HepG2 (cell line): Measurements from ENCODE around the gene SERAC1. TPM values are rescaled to one million over a fixed set of nuclear protein-coding genes. Genes with fewer than 3 reads are reported as not detected.

Experiments
- ATAC-seq: fragments of 200-7000 bp; cut with Tn5 transposase; 3 replicates; pipeline ENCODE4 v1.9.1; 2020; ENCODE audit warnings: mild to moderate bottlenecking, moderate library complexity
- BruUV-seq: library from RNA; stranded (reverse); fragments of 400-500 nt; replicated peaks from 2 replicates; lab custom pipeline; 2021; lab: Mats Ljungman, UMichigan
- CTCF ChIA-PET: fragments of 300-600 bp; formaldehyde crosslinking; extraction: SDS; loops from one replicate; lab custom pipeline; 2021; ENCODE audit warnings: low total read pairs, inconsistent platforms, low intra/inter-chr PET ratio; lab: Yijun Ruan, JAX
- POLR2A ChIA-PET: fragments of 350-600 bp; sonication (Branson Sonifier 250); formaldehyde crosslinking; loops from one replicate; lab custom pipeline; 2020; ENCODE audit warnings: antibody characterized with exemption, inconsistent platforms; lab: Yijun Ruan, JAX
- DNase-seq: peaks from one replicate; pipeline ENCODE4 v3.0.0-alpha.2; 2015; ENCODE audit warnings: low spot score
- FAIRE-seq: peaks from 3 replicates; lab custom pipeline; 2011; peaks lifted over from hg19 to GRCh38; lab: Jason Lieb, UNC
- H2AFZ ChIP-seq: one replicate; pipeline ENCODE4 v1.6.1; 2011; ENCODE audit warnings: low read length, inconsistent platforms
- H3K27ac ChIP-seq: fragments of 300-600 bp; 3 replicates; pipeline ENCODE4 v1.8.0; 2011; ENCODE audit warnings: mixed run types, mild to moderate bottlenecking, mixed read lengths, low read length, inconsistent platforms; ENCODE audit not compliant: insufficient read depth; ENCODE audit errors: extremely low read length
- H3K27me3 ChIP-seq, 2 experiments: fragments of 200-600 bp in 1 of 2; 2 replicates in 1 of 2; 3 replicates in 1 of 2; pipeline versions ENCODE4 v1.6.0 to v1.8.0; 2011; ENCODE audit warnings: low read length in 2 of 2, mild to moderate bottlenecking in 2 of 2, moderate library complexity in 2 of 2, inconsistent platforms in 1 of 2; ENCODE audit not compliant: insufficient read depth in 2 of 2, control insufficient read depth in 1 of 2
- H3K36me3 ChIP-seq, 2 experiments: fragments of 200-600 bp in 1 of 2; replicated peaks in 1 of 2; 2 replicates in 1 of 2; 3 replicates in 1 of 2; pipeline versions ENCODE4 v1.5.1 to v1.8.0; 2011; ENCODE audit warnings: low read length in 2 of 2, inconsistent platforms in 1 of 2; ENCODE audit not compliant: insufficient read depth in 2 of 2, control insufficient read depth in 1 of 2
- H3K4me1 ChIP-seq: 2 replicates; pipeline ENCODE4 v1.5.1; 2012; ENCODE audit warnings: low read length, inconsistent platforms; ENCODE audit not compliant: insufficient read depth
- H3K4me2 ChIP-seq: 2 replicates; pipeline ENCODE4 v1.6.0; 2011; ENCODE audit warnings: low read depth, low read length, inconsistent platforms
- H3K4me3 ChIP-seq, 3 experiments: fragments of 200-600 bp in 1 of 3; sonication (generic), shearing (Covaris generic) in 1 of 3; replicated peaks in 1 of 3; 2 replicates each; pipeline ENCODE4 v1.5.1; 2011 to 2016; ENCODE audit warnings: low read length in 3 of 3, inconsistent platforms in 2 of 3, low read depth in 2 of 3, mild to moderate bottlenecking in 2 of 3, control low read depth in 1 of 3, mixed read lengths in 1 of 3; ENCODE audit not compliant: insufficient read depth in 1 of 3
- H3K79me2 ChIP-seq: one replicate; pipeline ENCODE4 v1.6.1; 2011; ENCODE audit warnings: low read length, inconsistent platforms; ENCODE audit not compliant: insufficient read depth
- H3K9ac ChIP-seq: 2 replicates; pipeline ENCODE4 v1.6.0; 2011; ENCODE audit warnings: mild to moderate bottlenecking, low read depth, low read length, inconsistent platforms; ENCODE audit not compliant: insufficient read depth
- H3K9me3 ChIP-seq: 2 replicates; pipeline ENCODE4 v1.5.1; 2012; ENCODE audit warnings: mild to moderate bottlenecking, low read length
- H4K20me1 ChIP-seq: 2 replicates; pipeline ENCODE4 v1.6.0; 2011; ENCODE audit warnings: inconsistent platforms, mild to moderate bottlenecking, low read length, moderate library complexity; ENCODE audit not compliant: insufficient read depth
- CBX5 ChIP-seq: sonication (generic); formaldehyde crosslinking; IDR thresholded peaks from 2 replicates; pipeline ENCODE4 v1.4.0; 2020; ENCODE audit warnings: missing genetic modification reagents, borderline replicate concordance
- HBP1 ChIP-seq: IDR thresholded peaks from 2 replicates; pipeline ENCODE4 v1.6.1; 2016; ENCODE audit warnings: low read depth, control low read depth
- HDAC2 ChIP-seq: sonication (generic); formaldehyde crosslinking; IDR thresholded peaks from 2 replicates; pipeline ENCODE4 v1.4.0; 2020; ENCODE audit warnings: missing genetic modification reagents
- KLF15 ChIP-seq: sonication (generic); formaldehyde crosslinking; IDR thresholded peaks from 2 replicates; pipeline ENCODE4 v1.8.1; 2023; ENCODE audit warnings: borderline replicate concordance, mild to moderate bottlenecking, inconsistent platforms, missing genetic modification reagents, mixed read lengths
- RBAK ChIP-seq: sonication (generic); formaldehyde crosslinking; IDR thresholded peaks from 2 replicates; pipeline ENCODE4 v1.5.1; 2020; ENCODE audit warnings: mild to moderate bottlenecking, missing genetic modification reagents
- RBM22 ChIP-seq: fragments of 200-400 bp; formaldehyde crosslinking; optimal IDR thresholded peaks from 2 replicates; pipeline ENCODE3; 2017; ENCODE audit warnings: mild to moderate bottlenecking, low read length, moderate library complexity
- RFX1 ChIP-seq: fragments of 450-650 bp; IDR thresholded peaks from 2 replicates; pipeline ENCODE4 v1.6.1; 2017
- ZC3H13 ChIP-seq: sonication (generic); formaldehyde crosslinking; IDR thresholded peaks from 2 replicates; pipeline ENCODE4 v1.8.1; 2023; ENCODE audit warnings: mild to moderate bottlenecking, missing genetic modification reagents, moderate library complexity
- ZNF704 ChIP-seq: sonication (generic); formaldehyde crosslinking; IDR thresholded peaks from 2 replicates; pipeline ENCODE4 v1.8.1; 2023; ENCODE audit warnings: mild to moderate bottlenecking, inconsistent platforms, moderate library complexity, missing genetic modification reagents, borderline replicate concordance
- WGBS: methylation state at CpG from one replicate; pipeline ENCODE4 v1.1.6; 2017; ENCODE audit warnings: low lambda C conversion rate; 5-methylcytosine and 5-hydroxymethylcytosine counted together
- in situ Hi-C: cut with HindIII; loops from 2 replicates; pipeline ENCODE4 v1.10.0; 2017; ENCODE audit warnings: low pct_unique_long_range_greater_than_20kb; ENCODE audit not compliant: extremely low pct_ligation_motif_present
- intact Hi-C: fragments of 100-400 bp; cut with micrococcal nuclease; formaldehyde crosslinking; loops from one replicate; pipeline ENCODE4 v1.10.0; 2022; ENCODE audit not compliant: unreplicated experiment
- polyA plus RNA-seq, 8 experiments: library from polyadenylated mRNA; depleted of rRNA in 3 of 8; stranded (reverse) in 7 of 8; unstranded in 1 of 8; fragments of >200 nt; fragmentation: Illumina TruSeq in 4 of 8; extraction: Trizol in 4 of 8; gene quantifications; 2 replicates each; pipeline versions ENCODE4 v1.2.1 to v1.2.3, GENCODE V29; 2011 to 2016; ENCODE audit warnings: low read depth in 4 of 8, missing spikeins in 1 of 8, mixed read lengths in 1 of 8; ENCODE audit not compliant: insufficient read depth in 1 of 8
- total RNA-seq, 5 experiments: library from RNA; depleted of rRNA; stranded (reverse); fragments of >200 nt; fragmentation: Illumina TruSeq; extraction: Trizol; gene quantifications; 2 replicates each; pipeline ENCODE4 v1.2.3, GENCODE V29; 2016; ENCODE audit warnings: low read depth in 1 of 5

SERAC1 gene
- total and polyA plus RNA-seq, 2 of the 13 experiments (the other 11 are each of a cell fraction or from before 2014, with no cell fraction given), result 4.5 to 8.1 TPM

- TF ChIP-seq HDAC2 (CRISPR knock-in tag) (no peak), RFX1 (no peak), KLF15 (CRISPR knock-in tag) (no peak), ZNF704 (no peak), HBP1 (no peak), CBX5 (CRISPR knock-in tag) (no peak)
Measured at GRCh38 chr6:158092806-158093205, 75.3 kb downstream of the SERAC1 start (continued).

- no peak for DNase-seq
- 98% methylated on average over 14 of the region's 14 CpGs for WGBS
- intact Hi-C loops, result no loop called here
- Histone ChIP-seq H3K27me3 (no peaks in the 10 kb centered on the region), H3K9ac (no peak overlapping the region), H2AFZ (no peak overlapping the region), H3K4me2 (no peak overlapping the region)
- TF ChIP-seq ZC3H13 (CRISPR knock-in tag) (no peak), RBAK (CRISPR knock-in tag) (no peak), RBM22 (peak; percentile 36)
- TF ChIP-seq, all 625 proteins: peak for 1
- Histone ChIP-seq H3K27ac (no peak overlapping the region), H3K36me3 (peaks cover 62 to 93% of the 10 kb centered on the region in 2 experiments), H4K20me1 (no peaks in the 10 kb centered on the region), H3K4me3 (no peak overlapping the region), H3K4me1 (no peaks in the 10 kb centered on the region), H3K9me3 (no peaks in the 10 kb centered on the region), H3K79me2 (no peaks in the 10 kb centered on the region)
- no peak for FAIRE-seq
- BruUV-seq, result no TSS peak
- ChIA-PET CTCF (no interaction called here), POLR2A (interaction anchor here (0.5 kb wide), 1 partner anchor 540 kb away, joined by 3 read pairs; no protein-coding TSS in a partner anchor)
- in situ Hi-C loops, result no loop called here
- ATAC-seq, result no peak
Measured at GRCh38 chr6:158087224-158087867, 80.7 kb downstream of the SERAC1 start.
